ENCODE data around the gene WDR3.

Gene WDR3

DNA sequence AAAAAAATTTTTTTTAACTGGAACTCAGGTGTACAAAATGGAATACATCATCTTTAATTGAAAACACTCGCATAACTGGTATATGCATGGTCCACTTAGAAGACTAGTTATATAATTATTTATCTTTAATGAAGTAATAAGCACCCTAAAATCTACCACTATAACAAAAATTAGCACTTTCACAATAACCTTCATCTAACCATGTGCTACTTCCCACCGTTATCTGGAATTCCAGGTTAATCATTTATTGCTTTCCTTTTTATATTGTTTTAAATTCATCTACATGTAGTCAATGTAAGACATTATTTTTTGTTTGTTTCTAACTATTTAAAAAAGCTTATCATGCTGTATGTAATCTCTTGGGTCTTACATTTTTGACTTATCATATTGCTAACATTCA is 39.1 kb upstream of the WDR3 start:
- no peak for ATAC-seq (ENCODE audit: insufficient read depth, low read depth)

DNA sequence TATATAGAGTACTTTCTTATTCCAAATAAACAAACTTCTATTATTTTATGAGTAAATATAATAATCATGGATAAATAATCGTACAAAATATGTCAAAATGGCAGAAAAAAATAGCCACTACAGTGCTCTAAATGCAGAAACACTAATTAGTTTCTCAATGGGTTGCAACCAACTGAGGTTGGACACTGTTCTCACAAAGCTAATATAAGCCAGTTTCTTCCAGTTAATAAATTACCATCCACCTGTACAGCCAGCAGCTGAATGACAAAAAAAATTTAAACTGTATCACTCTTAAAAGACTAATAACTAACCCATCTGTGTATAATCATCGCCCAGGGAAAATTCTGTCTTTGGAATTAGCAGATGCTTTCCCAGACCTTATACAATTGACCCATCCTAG is 37.0 kb upstream of the WDR3 start:
- Histone ChIP-seq H3K9ac (ENCODE audit: low read depth, low read length) (no peak overlapping the region), H3K79me2 (ENCODE audit: insufficient read depth, low read length) (no peaks in the 10 kb centered on the region), H2AFZ (ENCODE audit: low read depth, low read length) (no peak overlapping the region), H3K4me2 (ENCODE audit: insufficient read depth, low read length) (no peak overlapping the region), H4K20me1 (ENCODE audit: insufficient read depth, low read length) (no peaks in the 10 kb centered on the region), H3K27me3 (ENCODE audit: insufficient read depth, low read length, poor library complexity) (no peaks in the 10 kb centered on the region), H3K4me1 (ENCODE audit: insufficient read depth, low read length) (no peaks in the 10 kb centered on the region), H3K4me3 (ENCODE audit: low read depth in 1 of 2, low read length in 2 of 2) (no peak overlapping the region), H3K27ac (ENCODE audit: low read length) (no peak overlapping the region), H3K9me3 (ENCODE audit: insufficient read depth, low read length, severe bottlenecking) (no peaks in the 10 kb centered on the region), H3K36me3 (ENCODE audit: insufficient read depth, low read length) (peaks cover 32% of the 10 kb centered on the region)
- TF ChIP-seq EZH2 (IDR thresholded peaks at IDR 0.05; ENCODE audit: borderline replicate concordance, low read depth, low read length, severe bottlenecking), result no peak
- TF ChIP-seq, protein P1, sequence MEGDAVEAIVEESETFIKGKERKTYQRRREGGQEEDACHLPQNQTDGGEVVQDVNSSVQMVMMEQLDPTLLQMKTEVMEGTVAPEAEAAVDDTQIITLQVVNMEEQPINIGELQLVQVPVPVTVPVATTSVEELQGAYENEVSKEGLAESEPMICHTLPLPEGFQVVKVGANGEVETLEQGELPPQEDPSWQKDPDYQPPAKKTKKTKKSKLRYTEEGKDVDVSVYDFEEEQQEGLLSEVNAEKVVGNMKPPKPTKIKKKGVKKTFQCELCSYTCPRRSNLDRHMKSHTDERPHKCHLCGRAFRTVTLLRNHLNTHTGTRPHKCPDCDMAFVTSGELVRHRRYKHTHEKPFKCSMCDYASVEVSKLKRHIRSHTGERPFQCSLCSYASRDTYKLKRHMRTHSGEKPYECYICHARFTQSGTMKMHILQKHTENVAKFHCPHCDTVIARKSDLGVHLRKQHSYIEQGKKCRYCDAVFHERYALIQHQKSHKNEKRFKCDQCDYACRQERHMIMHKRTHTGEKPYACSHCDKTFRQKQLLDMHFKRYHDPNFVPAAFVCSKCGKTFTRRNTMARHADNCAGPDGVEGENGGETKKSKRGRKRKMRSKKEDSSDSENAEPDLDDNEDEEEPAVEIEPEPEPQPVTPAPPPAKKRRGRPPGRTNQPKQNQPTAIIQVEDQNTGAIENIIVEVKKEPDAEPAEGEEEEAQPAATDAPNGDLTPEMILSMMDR (IDR thresholded peaks at IDR 0.05; ENCODE audit: borderline replicate concordance, extremely low read depth, low read length, poor library complexity, severe bottlenecking), result no peak
- no peak for DNase-seq
- no peak for ATAC-seq (ENCODE audit: insufficient read depth, low read depth)

More for the DNA sequence above, 39.1 kb upstream of the WDR3 start:
- Histone ChIP-seq H3K4me3 (ENCODE audit: low read depth in 1 of 2, low read length in 2 of 2) (no peak overlapping the region), H2AFZ (ENCODE audit: low read depth, low read length) (no peak overlapping the region), H3K27ac (ENCODE audit: low read length) (no peak overlapping the region), H3K9me3 (ENCODE audit: insufficient read depth, low read length, severe bottlenecking) (no peaks in the 10 kb centered on the region), H3K4me2 (ENCODE audit: insufficient read depth, low read length) (no peak overlapping the region), H3K9ac (ENCODE audit: low read depth, low read length) (no peak overlapping the region), H3K79me2 (ENCODE audit: insufficient read depth, low read length) (no peaks in the 10 kb centered on the region), H3K4me1 (ENCODE audit: insufficient read depth, low read length) (no peaks in the 10 kb centered on the region), H3K27me3 (ENCODE audit: insufficient read depth, low read length, poor library complexity) (no peaks in the 10 kb centered on the region), H3K36me3 (ENCODE audit: insufficient read depth, low read length) (peaks cover 12% of the 10 kb centered on the region; the same call in 1 of the 2 replicates), H4K20me1 (ENCODE audit: insufficient read depth, low read length) (no peaks in the 10 kb centered on the region)
- no peak for DNase-seq
- TF ChIP-seq EZH2 (IDR thresholded peaks at IDR 0.05; ENCODE audit: borderline replicate concordance, low read depth, low read length, severe bottlenecking), result no peak
- TF ChIP-seq, protein P1 (IDR thresholded peaks at IDR 0.05; ENCODE audit: borderline replicate concordance, extremely low read depth, low read length, poor library complexity, severe bottlenecking), result no peak

DNA sequence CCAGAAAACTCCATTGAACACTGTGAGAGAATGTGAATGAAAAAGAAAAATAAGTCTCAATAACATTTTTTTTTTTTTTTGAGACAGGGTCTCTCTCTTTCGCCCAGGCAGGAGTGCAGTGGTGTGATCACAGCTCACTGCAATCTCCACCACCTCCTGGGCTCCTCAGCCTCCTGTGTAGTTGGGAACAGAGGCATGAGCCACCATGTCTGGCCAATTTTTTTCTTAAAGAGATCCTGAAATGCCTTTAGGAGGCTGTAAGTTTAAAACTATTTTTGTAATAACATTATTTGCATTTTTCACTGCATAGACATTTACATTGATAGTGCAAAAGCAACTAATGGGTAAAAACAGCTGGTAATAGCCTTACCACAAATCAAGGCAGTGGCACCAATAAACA is 35.5 kb upstream of the WDR3 start:
- Histone ChIP-seq H3K4me3 (ENCODE audit: low read depth in 1 of 2, low read length in 2 of 2) (no peak overlapping the region), H3K27me3 (ENCODE audit: insufficient read depth, low read length, poor library complexity) (no peaks in the 10 kb centered on the region), H4K20me1 (ENCODE audit: insufficient read depth, low read length) (no peaks in the 10 kb centered on the region), H2AFZ (ENCODE audit: low read depth, low read length) (no peak overlapping the region), H3K4me1 (ENCODE audit: insufficient read depth, low read length) (no peaks in the 10 kb centered on the region), H3K9ac (ENCODE audit: low read depth, low read length) (no peak overlapping the region), H3K27ac (ENCODE audit: low read length) (no peak overlapping the region), H3K9me3 (ENCODE audit: insufficient read depth, low read length, severe bottlenecking) (no peaks in the 10 kb centered on the region), H3K79me2 (ENCODE audit: insufficient read depth, low read length) (no peaks in the 10 kb centered on the region), H3K4me2 (ENCODE audit: insufficient read depth, low read length) (no peak overlapping the region), H3K36me3 (ENCODE audit: insufficient read depth, low read length) (peaks cover 47% of the 10 kb centered on the region)
- TF ChIP-seq EZH2 (IDR thresholded peaks at IDR 0.05; ENCODE audit: borderline replicate concordance, low read depth, low read length, severe bottlenecking), result no peak
- TF ChIP-seq, protein P1 (IDR thresholded peaks at IDR 0.05; ENCODE audit: borderline replicate concordance, extremely low read depth, low read length, poor library complexity, severe bottlenecking), result no peak
- ATAC-seq (ENCODE audit: insufficient read depth, low read depth), result no peak
- no peak for DNase-seq

Data from DND-41 (cell line).